Testis (tissue), 3 donors: ENCODE results near the gene FRS2. TPM values are rescaled to one million over a fixed set of nuclear protein-coding genes. Genes with fewer than 3 reads are reported as not detected.

ENCODE experiments used
- DNase-seq: peaks from one replicate; pipeline ENCODE4 v3.0.0-alpha.2; 2019
- H3K27ac ChIP-seq, 2 donors: fragments of 200-600 bp; sonication (generic); one replicate each; pipeline ENCODE4 v1.5.1; 2019
- H3K27me3 ChIP-seq: fragments of 200-600 bp; sonication (generic); one replicate; pipeline ENCODE4 v1.5.1; 2019
- H3K36me3 ChIP-seq: fragments of 200-600 bp; sonication (generic); one replicate; pipeline ENCODE4 v1.5.1; 2017; ENCODE audit warnings: low read depth; ENCODE audit errors: missing control alignments
- H3K4me1 ChIP-seq: fragments of 200-600 bp; sonication (generic); one replicate; pipeline ENCODE4 v1.5.1; 2019
- H3K4me3 ChIP-seq, 2 donors: fragments of 200-600 bp; sonication (generic); one replicate each; pipeline ENCODE4 v1.5.1; 2017 to 2019
- H3K9me3 ChIP-seq: fragments of 200-600 bp; sonication (generic); one replicate; pipeline ENCODE4 v1.5.1; 2017
- POLR2A ChIP-seq: fragments of 450-650 bp; IDR thresholded peaks from one replicate; pipeline ENCODE4 v1.6.1; 2017; ENCODE audit warnings: antibody characterized with exemption, mild to moderate bottlenecking, moderate library complexity
- WGBS, 2 donors: methylation state at CpG; one replicate each; pipeline ENCODE4 v1.1.5; 2018; 5-methylcytosine and 5-hydroxymethylcytosine counted together
- intact Hi-C: fragments of 100-400 bp; cut with DNase I; formaldehyde crosslinking; loops from one replicate; pipeline ENCODE4 v1.15.1; 2023; ENCODE audit warnings: low total_unique reads
- polyA plus RNA-seq: library from polyadenylated mRNA; stranded (reverse); fragments of 350-450 nt; fragmentation: Illumina TruSeq; extraction: RNeasy Lipid Tissue Mini Kit (QIAGEN cat#74804); gene quantifications from one replicate; pipeline ENCODE4 v1.2.3, GENCODE V29; 2014; ENCODE audit warnings: low read depth, low replicate concordance; ENCODE audit not compliant: insufficient read depth
- total RNA-seq, 2 donors: library from RNA; depleted of rRNA; stranded (reverse); fragments of >200 nt; gene quantifications; one replicate each; pipeline ENCODE4 v1.2.3, GENCODE V29; 2016
- TF ChIP-seq, protein P1 (sequence below), 3 experiments: fragments of 450-650 bp in 2 of 3; fragments of 200-600 bp in 1 of 3; sonication (generic) in 1 of 3; IDR thresholded peaks; one replicate each; pipeline ENCODE4 v1.5.1; 2016 to 2019; ENCODE audit warnings: antibody characterized with exemption in 3 of 3, mild to moderate bottlenecking in 2 of 3, moderate library complexity in 1 of 3

FRS2 gene
- total and polyA plus RNA-seq, 3 donors from 2014 or later, result 21.6 to 47.8 (median 38.3) TPM

DNA sequence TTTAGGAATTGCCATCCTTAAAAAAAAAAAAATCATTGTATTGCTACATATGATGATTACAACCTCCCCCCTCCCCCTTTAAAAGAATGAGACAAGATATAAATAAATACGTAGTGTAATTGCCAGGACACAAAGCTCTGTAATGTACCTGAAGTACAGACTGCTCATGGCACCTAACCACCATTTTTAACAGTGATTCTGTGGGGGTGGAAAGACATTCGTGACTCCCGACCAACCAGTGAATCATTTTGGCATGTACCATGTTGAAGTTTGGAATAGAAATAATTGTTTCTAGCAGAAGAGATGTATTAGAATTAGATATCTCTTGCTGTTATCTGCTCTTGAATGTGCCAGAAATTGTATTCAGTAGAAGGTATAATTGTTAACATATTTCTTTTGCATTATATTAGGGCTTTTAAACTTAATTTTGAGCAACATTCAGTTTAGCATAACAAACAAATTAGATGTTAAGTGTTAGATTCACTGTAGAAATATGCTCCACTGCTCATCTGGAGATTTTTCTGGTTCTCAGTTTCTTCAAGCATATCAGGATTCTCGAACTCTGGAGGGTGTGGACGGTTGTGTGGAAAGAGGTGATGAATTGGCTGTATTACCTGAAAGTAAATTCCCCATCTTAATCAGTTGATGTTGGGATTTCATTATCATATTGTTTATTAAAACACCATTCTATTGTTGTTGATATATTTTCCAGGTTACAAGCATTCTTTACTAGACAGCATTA, 31.1 kb downstream of the FRS2 start:
- Histone ChIP-seq H3K27ac (no peak overlapping the region), H3K27me3 (no peaks in the 10 kb centered on the region), H3K36me3 (no peaks in the 10 kb centered on the region), H3K4me1 (peaks cover 12% of the 10 kb centered on the region), H3K9me3 (no peaks in the 10 kb centered on the region), H3K4me3 (no peak overlapping the region)
- 66 to 69% methylated on average over 5 of the region's 5 CpGs for WGBS, 2 donors
- DNase-seq, result no peak
- no peak for TF ChIP-seq POLR2A
- TF ChIP-seq, protein P1, sequence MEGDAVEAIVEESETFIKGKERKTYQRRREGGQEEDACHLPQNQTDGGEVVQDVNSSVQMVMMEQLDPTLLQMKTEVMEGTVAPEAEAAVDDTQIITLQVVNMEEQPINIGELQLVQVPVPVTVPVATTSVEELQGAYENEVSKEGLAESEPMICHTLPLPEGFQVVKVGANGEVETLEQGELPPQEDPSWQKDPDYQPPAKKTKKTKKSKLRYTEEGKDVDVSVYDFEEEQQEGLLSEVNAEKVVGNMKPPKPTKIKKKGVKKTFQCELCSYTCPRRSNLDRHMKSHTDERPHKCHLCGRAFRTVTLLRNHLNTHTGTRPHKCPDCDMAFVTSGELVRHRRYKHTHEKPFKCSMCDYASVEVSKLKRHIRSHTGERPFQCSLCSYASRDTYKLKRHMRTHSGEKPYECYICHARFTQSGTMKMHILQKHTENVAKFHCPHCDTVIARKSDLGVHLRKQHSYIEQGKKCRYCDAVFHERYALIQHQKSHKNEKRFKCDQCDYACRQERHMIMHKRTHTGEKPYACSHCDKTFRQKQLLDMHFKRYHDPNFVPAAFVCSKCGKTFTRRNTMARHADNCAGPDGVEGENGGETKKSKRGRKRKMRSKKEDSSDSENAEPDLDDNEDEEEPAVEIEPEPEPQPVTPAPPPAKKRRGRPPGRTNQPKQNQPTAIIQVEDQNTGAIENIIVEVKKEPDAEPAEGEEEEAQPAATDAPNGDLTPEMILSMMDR (IDR thresholded peaks at IDR 0.05), result no peak
- intact Hi-C loops, result no loop called here

DNA sequence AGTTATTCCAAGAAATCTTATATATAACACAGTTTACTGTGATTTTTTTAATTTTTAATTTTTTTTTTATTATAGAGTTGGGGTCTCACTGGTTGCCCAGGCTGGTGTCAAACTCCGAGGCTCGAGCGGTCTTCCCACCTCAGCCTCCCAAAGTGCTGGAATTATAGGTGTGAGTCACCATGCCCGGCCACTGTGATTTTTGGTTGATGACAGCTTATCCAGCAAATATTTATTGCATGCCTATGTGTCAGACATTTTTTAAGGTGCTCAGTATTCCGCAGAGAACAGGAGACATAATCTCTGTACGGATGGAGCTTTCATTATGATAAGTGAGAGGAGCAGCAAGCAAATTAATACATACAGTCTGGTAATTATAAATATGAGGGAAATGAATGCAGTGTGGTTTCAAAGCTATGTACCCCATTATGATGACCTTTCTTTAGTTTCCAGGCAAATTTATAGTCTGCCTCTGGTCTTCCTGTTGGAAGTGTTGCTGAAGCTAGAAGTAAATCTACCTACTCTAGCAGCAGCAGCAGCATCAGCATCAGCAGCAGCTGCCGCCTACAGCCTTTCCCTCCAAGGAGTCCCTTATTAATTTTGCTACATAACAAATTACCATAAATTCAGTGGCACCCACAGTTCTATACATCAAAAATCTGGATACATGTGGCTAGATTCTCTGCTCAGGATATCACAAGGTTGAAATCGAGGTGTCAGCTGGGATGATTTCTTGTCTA, 32.3 kb downstream of the FRS2 start:
- Histone ChIP-seq H3K4me3 (no peak overlapping the region), H3K27me3 (no peaks in the 10 kb centered on the region), H3K4me1 (peaks cover 19% of the 10 kb centered on the region), H3K27ac (no peak overlapping the region), H3K36me3 (no peaks in the 10 kb centered on the region), H3K9me3 (no peaks in the 10 kb centered on the region)
- DNase-seq, result no peak
- intact Hi-C loops, result no loop called here
- TF ChIP-seq POLR2A, result no peak
- TF ChIP-seq, protein P1 (IDR thresholded peaks at IDR 0.05), result no peak
- WGBS, 2 donors, result 94 to 96% methylated on average over 8 of the region's 8 CpGs

DNA sequence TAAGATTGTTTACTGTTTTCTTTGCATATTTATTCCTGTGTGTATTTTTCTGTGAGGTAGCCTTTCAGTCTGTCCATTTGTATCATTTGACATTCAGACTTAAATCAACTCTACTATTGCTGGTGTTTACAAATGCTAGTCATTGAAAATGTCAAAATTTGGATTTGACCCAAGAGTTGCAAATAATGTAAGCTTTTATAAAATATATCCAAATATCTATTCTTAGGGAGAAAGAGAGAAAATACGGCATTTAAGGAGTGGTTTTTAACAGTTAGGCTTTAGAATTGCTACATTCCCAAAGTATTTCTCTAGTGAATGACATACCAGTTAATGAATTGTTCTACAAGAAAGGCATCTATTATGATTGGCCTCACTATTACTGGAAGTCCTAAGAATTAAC, 37.9 kb downstream of the FRS2 start:
- Histone ChIP-seq H3K4me3 (no peak overlapping the region), H3K36me3 (no peaks in the 10 kb centered on the region), H3K27ac (no peak overlapping the region), H3K27me3 (no peaks in the 10 kb centered on the region), H3K9me3 (no peaks in the 10 kb centered on the region), H3K4me1 (peaks cover 48% of the 10 kb centered on the region)
- DNase-seq, result no peak
- no peak for TF ChIP-seq POLR2A
- TF ChIP-seq, protein P1 (IDR thresholded peaks at IDR 0.05), result no peak
- WGBS, 2 donors, result 72% methylated on average over 1 of the region's 1 CpG
- intact Hi-C loops, result no loop called here

DNA sequence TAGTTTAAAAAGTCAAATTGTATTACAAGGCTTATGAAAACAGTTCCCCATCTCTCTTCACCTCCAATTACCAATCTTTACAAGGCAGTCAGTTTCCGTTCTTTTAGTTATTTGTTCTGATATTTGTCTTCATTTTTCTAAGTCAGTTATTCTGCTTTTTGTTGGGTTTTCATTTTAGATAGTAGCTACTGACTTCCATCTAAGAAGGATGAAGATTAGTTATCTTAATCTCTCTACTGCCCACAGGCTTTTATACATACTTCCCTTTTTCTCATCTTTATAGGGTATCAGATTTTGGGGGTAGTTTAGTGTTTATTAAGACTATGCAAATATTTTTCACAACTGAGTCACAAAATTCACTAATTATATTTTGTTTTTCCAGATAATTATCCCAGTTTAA, 38.4 kb downstream of the FRS2 start:
- no peak for DNase-seq
- H3K4me1 ChIP-seq, result peaks cover 53% of the 10 kb centered on the region
- TF ChIP-seq, protein P1 (IDR thresholded peaks at IDR 0.05), result no peak
- TF ChIP-seq POLR2A, result no peak
- no peak overlapping the region for H3K27ac ChIP-seq
- H3K9me3 ChIP-seq, result no peaks in the 10 kb centered on the region
- H3K4me3 ChIP-seq, result no peak overlapping the region
- 75 to 86% methylated on average over 1 of the region's 1 CpG for WGBS, 2 donors
- H3K27me3 ChIP-seq, result no peaks in the 10 kb centered on the region
- no peaks in the 10 kb centered on the region for H3K36me3 ChIP-seq
- intact Hi-C loops, result no loop called here
